ENCODE results near the gene UNC13A. TPM values are rescaled to one million over a fixed set of nuclear protein-coding genes. Genes with fewer than 3 reads are reported as not detected.

UNC13A gene
- total RNA-seq, 1 experiment from 2014 or later, result 22.2 TPM

GRCh38 chr19:17718947-17719711 lies 31.0 kb upstream of the UNC13A start, which contains the start of gene MAP1S:
TSS of gene MAP1S (plus strand) at chr19:17719480. CDS start at chr19:17719503, 23 bp downstream.
- no peaks in the 10 kb centered on the region for H4K20me1 ChIP-seq (ENCODE audit: control insufficient read depth, insufficient read depth, insufficient read length)
- peak within 1 kb of the TSS; percentile 13 for H3K14ac ChIP-seq (ENCODE audit: insufficient read depth, low read length)
- no peaks in the 10 kb centered on the region for H3K9me3 ChIP-seq (ENCODE audit: control insufficient read depth, low read depth, low read length)
- no peak within 1 kb of the TSS for H3T11ph ChIP-seq (ENCODE audit: low read length)
- peak; percentile 91 for DNase-seq
- no peak within 1 kb of the TSS for H2AK5ac ChIP-seq (ENCODE audit: insufficient read length, low read length)
- H2BK12ac ChIP-seq (ENCODE audit: insufficient read length, low read depth, low read length), result no peak within 1 kb of the TSS
- H4K91ac ChIP-seq (ENCODE audit: insufficient read length, low read depth, low read length), result no peak within 1 kb of the TSS
- WGBS (ENCODE audit: extremely low coverage, insufficient read length, low lambda C conversion rate), result no CpG with 5 or more reads among the region's 53 CpGs
- peaks cover 6% of the 10 kb centered on the region for H3K23me2 ChIP-seq (ENCODE audit: insufficient read length, low read depth, low read length, poor library complexity, severe bottlenecking)
- no peak within 1 kb of the TSS for H3K4ac ChIP-seq (ENCODE audit: low read depth, low read length)
- peaks cover 14% of the 10 kb centered on the region; the same call in 1 of the 2 replicates for H3K79me2 ChIP-seq (ENCODE audit: insufficient read depth, low read length)
- Mint-ChIP-seq H3K9me3 (no peaks in the 10 kb centered on the region; a peak in 1 of 5 replicates), H3K4me1 (peaks cover 22 to 30% of the 10 kb centered on the region in 2 experiments), H3K27me3 (ENCODE audit: low read depth) (no peaks in the 10 kb centered on the region), H3K27ac (peak within 1 kb of the TSS; percentile 59 to 93 (median 91); a peak in 6 of 7 replicates), H3K4me3 (peak within 1 kb of the TSS; percentile 82 to 88), H3K36me3 (ENCODE audit: insufficient read depth in 1 of 3, low read depth in 3 of 3) (peaks cover 14 to 29% (median 24%) of the 10 kb centered on the region in 3 experiments; a peak in 6 of 7 replicates)
- no peak for TF ChIP-seq CTCF (conservative IDR thresholded peaks at IDR 0.05)
- no peak within 1 kb of the TSS for H2BK5ac ChIP-seq (ENCODE audit: insufficient read length, low read length)
- H2AFZ ChIP-seq (ENCODE audit: low read length), result no peak within 1 kb of the TSS
- H2BK20ac ChIP-seq (ENCODE audit: low read depth, low read length, poor library complexity, severe bottlenecking), result no peak within 1 kb of the TSS
- H4K5ac ChIP-seq (ENCODE audit: insufficient read length, low read depth, low read length), result no peak within 1 kb of the TSS
- no peak within 1 kb of the TSS for H3K23ac ChIP-seq (ENCODE audit: insufficient read length, low read depth, low read length)
- no peak within 1 kb of the TSS for H4K8ac ChIP-seq (replicated peaks; ENCODE audit: insufficient read length, low read depth, low read length)
- H2BK15ac ChIP-seq (ENCODE audit: low read depth, low read length), result no peak within 1 kb of the TSS
- H3K18ac ChIP-seq (ENCODE audit: insufficient read length, low read depth, low read length), result no peak within 1 kb of the TSS
- peaks cover 7% of the 10 kb centered on the region for H3K4me1 ChIP-seq (ENCODE audit: insufficient read depth, low read length)
- no peak within 1 kb of the TSS for H3K27ac ChIP-seq (ENCODE audit: insufficient read length, low read depth, low read length)
- H3K79me1 ChIP-seq (ENCODE audit: insufficient read depth, low read depth, low read length, poor library complexity, severe bottlenecking), result peaks cover 14% of the 10 kb centered on the region
- H3K56ac ChIP-seq (ENCODE audit: insufficient read length, low read depth, low read length), result no peak within 1 kb of the TSS
- H3K4me2 ChIP-seq (ENCODE audit: insufficient read depth, insufficient read length, low read length), result peak within 1 kb of the TSS; percentile 95
- peak within 1 kb of the TSS; percentile 45 for H3K9ac ChIP-seq (ENCODE audit: extremely low read depth, insufficient read length, low read length)
- H2BK120ac ChIP-seq (ENCODE audit: low read depth, low read length, poor library complexity, severe bottlenecking), result no peak within 1 kb of the TSS
- no peaks in the 10 kb centered on the region for H3K27me3 ChIP-seq (ENCODE audit: insufficient read depth, low read length)

All from H9 (cell line).